ENCODE results near the gene TIGAR. TPM values are rescaled to one million over a fixed set of nuclear protein-coding genes. Genes with fewer than 3 reads are reported as not detected.

Gene TIGAR
- total and polyA plus RNA-seq, 2 of the 8 experiments (the other 6 are each of a cell fraction or from before 2014, with no cell fraction given), result 3.8 to 26.4 TPM

- no peak overlapping the region for H4K5ac ChIP-seq (ENCODE audit: insufficient read length, low read depth, low read length)
- FAIRE-seq, result no peak
- no peak overlapping the region for H2BK5ac ChIP-seq (ENCODE audit: low read depth, low read length)
- H3K4me3 ChIP-seq (ENCODE audit: extremely low read depth in 1 of 4, insufficient read depth in 2 of 4, low read depth in 3 of 4, low read length in 4 of 4), result no peak overlapping the region
- H3K23me2 ChIP-seq (ENCODE audit: low read depth, low read length), result no peaks in the 10 kb centered on the region
- H3K9me3 ChIP-seq (ENCODE audit: insufficient read depth in 2 of 2, low read depth in 1 of 2, low read length in 1 of 2), result no peaks in the 10 kb centered on the region
- DNase-seq (ENCODE audit: low read depth in 1 of 2, low spot score in 2 of 2), result no peak
- no peak overlapping the region for H3K14ac ChIP-seq (ENCODE audit: insufficient read length)
- H2BK20ac ChIP-seq (ENCODE audit: low read length), result no peak overlapping the region
- H3K4me2 ChIP-seq (ENCODE audit: insufficient read depth in 1 of 2, low read depth in 2 of 2, low read length in 2 of 2), result no peak overlapping the region
- no peak overlapping the region for H4K8ac ChIP-seq (ENCODE audit: extremely low read depth, insufficient read depth, low read length)
- ChIA-PET POLR2A (ENCODE audit: partially characterized antibody) (no interaction called here), CTCF (ENCODE audit: partially characterized antibody) (interaction anchor here (1.1 to 2.5 kb wide), 7 partner anchors 9 to 95 kb away, joined by 3 to 10 read pairs (median 3); partner anchors contain the start of gene FGF23)
- TF ChIP-seq JUN (IDR thresholded peaks at IDR 0.05; ENCODE audit: low read depth, low read length), result no peak
- TF ChIP-seq POLR2A (IDR thresholded peaks at IDR 0.05; ENCODE audit: control extremely low read depth in 1 of 2, low read depth in 2 of 2, low read length in 2 of 2), result no peak
- no peak for TF ChIP-seq RNF2 (IDR thresholded peaks at IDR 0.05; ENCODE audit: borderline replicate concordance, low read depth, low read length, missing control alignments, poor library complexity, severe bottlenecking)
- no peak for TF ChIP-seq KDM5A (IDR thresholded peaks at IDR 0.05; ENCODE audit: low read length)
- TF ChIP-seq BACH1 (IDR thresholded peaks at IDR 0.05; ENCODE audit: low read length), result no peak
- TF ChIP-seq FOSL1 (IDR thresholded peaks at IDR 0.05; ENCODE audit: insufficient read depth, low read depth, low read length), result no peak
- TF ChIP-seq ZNF274 (IDR thresholded peaks at IDR 0.05; ENCODE audit: borderline replicate concordance, extremely low read depth, low read length), result no peak
- TF ChIP-seq BCL11A (IDR thresholded peaks at IDR 0.05; ENCODE audit: low read depth in 2 of 2, low read length in 2 of 2), result no peak
- no peak for TF ChIP-seq NANOG (IDR thresholded peaks at IDR 0.05; ENCODE audit: insufficient read depth, low read depth, low read length, poor library complexity, severe bottlenecking)
- TF ChIP-seq RXRA (IDR thresholded peaks at IDR 0.05; ENCODE audit: insufficient read depth, low read depth, low read length), result no peak
- TF ChIP-seq SAP30 (IDR thresholded peaks at IDR 0.05; ENCODE audit: insufficient read depth, insufficient replicate concordance, low read length), result no peak
- no peak for TF ChIP-seq RFX5 (IDR thresholded peaks at IDR 0.05; ENCODE audit: borderline replicate concordance, low read depth, low read length)
- no peak for TF ChIP-seq TBP (IDR thresholded peaks at IDR 0.05; ENCODE audit: low read depth, low read length)
- no peaks in the 10 kb centered on the region for H3K79me1 ChIP-seq (ENCODE audit: low read depth, low read length)
- no peak overlapping the region for H2BK15ac ChIP-seq (ENCODE audit: low read length)
- H3K4me1 ChIP-seq (replicated peaks in 1 of 4; ENCODE audit: control insufficient read depth in 3 of 4, insufficient read depth in 4 of 4, low read length in 3 of 4), result no peaks in the 10 kb centered on the region
- H4K91ac ChIP-seq (replicated peaks; ENCODE audit: insufficient read length, low read length), result no peak overlapping the region
- H3K79me2 ChIP-seq (ENCODE audit: control insufficient read depth in 1 of 2, insufficient read depth in 2 of 2, low read length in 2 of 2), result no peaks in the 10 kb centered on the region
- 81% methylated on average over 4 of the region's 4 CpGs; no CpG with 5 or more reads in 1 of the 2 experiments for WGBS, 2 experiments (ENCODE audit: extremely low coverage in 1 of 2, insufficient coverage in 1 of 2, insufficient read length in 1 of 2, insufficient replicate concordance in 2 of 2, low coverage in 1 of 2, low lambda C conversion rate in 2 of 2, missing lambda C conversion rate in 1 of 2)
- no peaks in the 10 kb centered on the region for H3K27me3 ChIP-seq (replicated peaks in 1 of 4; ENCODE audit: control insufficient read depth in 3 of 4, extremely low read depth in 1 of 4, insufficient read depth in 3 of 4, low read length in 3 of 4)
- H4K20me1 ChIP-seq (replicated peaks in 1 of 2; ENCODE audit: control insufficient read depth in 1 of 2, insufficient read depth in 2 of 2, low read length in 2 of 2), result no peaks in the 10 kb centered on the region
- H3K27ac ChIP-seq (ENCODE audit: low read depth, low read length), result no peak overlapping the region
- no peak overlapping the region for H3K4ac ChIP-seq (replicated peaks; ENCODE audit: insufficient read length, low read depth, low read length)
- H3K23ac ChIP-seq (ENCODE audit: insufficient read length), result no peak overlapping the region
- no peak overlapping the region for H3K9ac ChIP-seq (replicated peaks in 1 of 4; ENCODE audit: extremely low read depth in 1 of 4, low read depth in 3 of 4, low read length in 3 of 4)
- no peak overlapping the region for H2BK120ac ChIP-seq (replicated peaks; ENCODE audit: low read depth, low read length)
- H3K18ac ChIP-seq (ENCODE audit: extremely low read depth, low read length), result no peak overlapping the region
- H2AK5ac ChIP-seq (ENCODE audit: low read depth, low read length), result no peak overlapping the region
- no peaks in the 10 kb centered on the region for H3K36me3 ChIP-seq (ENCODE audit: control insufficient read depth in 2 of 4, insufficient read depth in 4 of 4, low read length in 3 of 4)
- no peak overlapping the region for H2AFZ ChIP-seq (ENCODE audit: low read length)
- H3K56ac ChIP-seq (replicated peaks; ENCODE audit: insufficient read length, low read depth, low read length), result no peak overlapping the region
- no peak overlapping the region for H2BK12ac ChIP-seq (ENCODE audit: low read depth, low read length)
Observed at GRCh38 chr12:4402996-4403395, 82.0 kb downstream of the TIGAR start.
